Stimulated activated naive B cell treated with anti-CD40 and anti-IgM and Interleukin-4, amounts not matched to agents 10 μg/mL and 1 μg/mL and 100 μg/mL, for 72 hours (primary cell): ENCODE results near the gene NRBF2.

Source experiments
- ATAC-seq, 2 donors: fragments of 150-1000 bp; cut with Tn5 transposase; replicated peaks; 2 replicates each; pipeline ENCODE4 v1.10.0; 2021; ENCODE audit warnings: moderate library complexity in 1 of 2
- DNase-seq: peaks from one replicate; pipeline ENCODE4 v3.0.0; 2021
- H3K27ac Mint-ChIP-seq: one replicate; pipeline ENCODE4 v1.8.0; 2022; ENCODE audit warnings: mild to moderate bottlenecking, mixed read lengths
- H3K27me3 Mint-ChIP-seq, 2 donors: one replicate each; pipeline ENCODE4 v1.8.0; 2022; ENCODE audit warnings: mixed read lengths in 2 of 2
- H3K36me3 Mint-ChIP-seq, 2 donors: one replicate each; pipeline ENCODE4 v1.8.0; 2022; ENCODE audit warnings: mixed read lengths in 2 of 2, mild to moderate bottlenecking in 1 of 2
- H3K4me1 Mint-ChIP-seq, 2 donors: one replicate each; pipeline ENCODE4 v1.8.0; 2022; ENCODE audit warnings: mixed read lengths in 2 of 2, mild to moderate bottlenecking in 1 of 2
- H3K4me3 Mint-ChIP-seq, 2 donors: one replicate each; pipeline ENCODE4 v1.8.0; 2022; ENCODE audit warnings: mild to moderate bottlenecking in 2 of 2, mixed read lengths in 2 of 2, moderate library complexity in 1 of 2
- H3K9me3 Mint-ChIP-seq, 2 donors: one replicate each; pipeline ENCODE4 v1.8.0; 2022; ENCODE audit warnings: mixed read lengths in 2 of 2, mild to moderate bottlenecking in 1 of 2

NRBF2 gene

GRCh38 chr10:63201118-63201517, 68.0 kb downstream of the NRBF2 start:
- Mint-ChIP-seq H3K36me3 (peaks cover 22 to 43% of the 10 kb centered on the region in 2 donors), H3K4me1 (peaks cover 16 to 27% of the 10 kb centered on the region in 2 donors), H3K4me3 (no peak overlapping the region), H3K27me3 (no peaks in the 10 kb centered on the region), H3K27ac (no peak overlapping the region), H3K9me3 (no peaks in the 10 kb centered on the region)
- ATAC-seq (no peak), DNase-seq (no peak)
